K562 (cell line): ENCODE data around the gene RAB6B. TPM values are rescaled to one million over a fixed set of nuclear protein-coding genes. Genes with fewer than 3 reads are reported as not detected.
A peak's percentile ranks its signal among the peaks of the same experiment; 100 is the strongest.

Experiments
- ADNP ChIP-seq: fragments of 200-800 bp; sonication (Bioruptor generic); IDR thresholded peaks from 2 replicates; pipeline ENCODE4 v1.6.1; 2016; ENCODE audit warnings: missing genetic modification characterization, missing compliant biosample characterization
- ATF7 ChIP-seq: fragments of 450-650 bp; IDR thresholded peaks from 2 replicates; pipeline ENCODE4 v1.7.1; 2014; ENCODE audit warnings: mild to moderate bottlenecking, moderate library complexity
- BRD9 ChIP-seq: fragments of 450-650 bp; IDR thresholded peaks from 2 replicates; pipeline ENCODE4 v1.6.1; 2018; ENCODE audit warnings: low read depth; ENCODE audit not compliant: partially characterized antibody
- CHD2 ChIP-seq: IDR thresholded peaks from 2 replicates; pipeline ENCODE4 v1.6.1; 2011; ENCODE audit warnings: low read depth, low read length
- DMBX1 ChIP-seq: fragments of 250-450 bp; sonication (Bioruptor Pico); IDR thresholded peaks from 2 replicates; pipeline ENCODE4 v1.8.0; 2022; ENCODE audit warnings: inconsistent platforms, mild to moderate bottlenecking, moderate library complexity, borderline replicate concordance
- ELF2 ChIP-seq: fragments of 250-450 bp; sonication (Bioruptor Pico); IDR thresholded peaks from 2 replicates; pipeline ENCODE4 v1.5.0; 2021; ENCODE audit warnings: mild to moderate bottlenecking
- GATA2 ChIP-seq: sonication (generic); formaldehyde crosslinking; IDR thresholded peaks from 2 replicates; pipeline ENCODE4 v1.4.0; 2020; ENCODE audit warnings: mild to moderate bottlenecking, missing genetic modification reagents
- HDAC8 ChIP-seq: fragments of 450-650 bp; IDR thresholded peaks from 2 replicates; pipeline ENCODE4 v1.6.1; 2016; ENCODE audit warnings: mild to moderate bottlenecking, missing genetic modification characterization, moderate library complexity, missing compliant biosample characterization
- LCOR ChIP-seq: sonication (generic); formaldehyde crosslinking; IDR thresholded peaks from 2 replicates; pipeline ENCODE4 v1.8.0; 2022; ENCODE audit warnings: mild to moderate bottlenecking, missing genetic modification reagents
- NCOA4 ChIP-seq: fragments of 450-650 bp; IDR thresholded peaks from 2 replicates; pipeline ENCODE4 v1.6.1; 2018; ENCODE audit warnings: mild to moderate bottlenecking; ENCODE audit not compliant: partially characterized antibody
- NR2C1 ChIP-seq, 2 experiments: fragments of 450-650 bp; IDR thresholded peaks; 2 replicates each; pipeline ENCODE4 v1.6.1; 2017; ENCODE audit warnings: mild to moderate bottlenecking in 2 of 2, antibody characterized with exemption in 1 of 2, inconsistent platforms in 1 of 2, missing compliant biosample characterization in 1 of 2, missing genetic modification characterization in 1 of 2
- PCBP2 ChIP-seq: fragments of 200-400 bp; formaldehyde crosslinking; IDR thresholded peaks from 2 replicates; pipeline ENCODE4 v1.6.1; 2018; ENCODE audit warnings: low read length, low read depth, mild to moderate bottlenecking, moderate library complexity; ENCODE audit not compliant: poor library complexity, severe bottlenecking
- PHF8 ChIP-seq: fragments of 200-600 bp; sonication (generic); IDR thresholded peaks from 2 replicates; pipeline ENCODE4 v1.6.1; 2012; ENCODE audit warnings: mixed run types, mild to moderate bottlenecking, inconsistent platforms, low read length, moderate library complexity, borderline replicate concordance
- PHTF2 ChIP-seq: fragments of 250-450 bp; sonication (Bioruptor Pico); IDR thresholded peaks from 2 replicates; pipeline ENCODE4 v1.5.0; 2021; ENCODE audit warnings: mild to moderate bottlenecking
- POLR2G ChIP-seq: fragments of 200-400 bp; formaldehyde crosslinking; IDR thresholded peaks from 2 replicates; pipeline ENCODE4 v1.6.1; 2017; ENCODE audit warnings: low read depth, mild to moderate bottlenecking, antibody characterized with exemption, low read length, moderate library complexity
- POLR2H ChIP-seq: IDR thresholded peaks from 2 replicates; pipeline ENCODE4 v1.6.1; 2016; ENCODE audit warnings: missing genetic modification characterization, low read depth, mild to moderate bottlenecking, control low read depth, missing compliant biosample characterization, moderate library complexity
- PPARD ChIP-seq: fragments of 250-450 bp; sonication (Bioruptor Pico); IDR thresholded peaks from 2 replicates; pipeline ENCODE4 v1.8.0; 2022; ENCODE audit warnings: inconsistent platforms, mild to moderate bottlenecking, moderate library complexity
- RBBP5 ChIP-seq: fragments of 200-600 bp; sonication (generic); IDR thresholded peaks from 2 replicates; pipeline ENCODE4 v1.6.1; 2012; ENCODE audit warnings: borderline replicate concordance, mild to moderate bottlenecking, low read length, control low read depth, inconsistent platforms; ENCODE audit not compliant: insufficient read depth, poor library complexity, severe bottlenecking
- SETDB1 ChIP-seq: IDR thresholded peaks from one replicate; pipeline ENCODE4 v1.6.1; 2012; ENCODE audit warnings: low read length, control low read depth, inconsistent platforms
- SLC30A9 ChIP-seq: fragments of 250-450 bp; sonication (Bioruptor Pico); IDR thresholded peaks from 2 replicates; pipeline ENCODE4 v1.8.0; 2022; ENCODE audit warnings: mild to moderate bottlenecking, moderate library complexity
- TCF7 ChIP-seq: sonication (generic); IDR thresholded peaks from 2 replicates; pipeline ENCODE4 v1.6.1; 2016; ENCODE audit warnings: antibody characterized with exemption, borderline replicate concordance
- TEAD4 ChIP-seq, 2 experiments: sonication (generic) in 1 of 2; formaldehyde crosslinking in 1 of 2; IDR thresholded peaks; 2 replicates each; pipeline versions ENCODE4 v1.6.1 to v1.8.0; 2012 to 2022; ENCODE audit warnings: borderline replicate concordance in 1 of 2, inconsistent platforms in 1 of 2, low read length in 1 of 2, mild to moderate bottlenecking in 1 of 2, missing genetic modification reagents in 1 of 2
- TRIM28 ChIP-seq: fragments of 450-650 bp; IDR thresholded peaks from 2 replicates; pipeline ENCODE4 v1.6.1; 2017
- ZNF232 ChIP-seq: sonication (generic); formaldehyde crosslinking; IDR thresholded peaks from 2 replicates; pipeline ENCODE4 v1.8.0; 2022; ENCODE audit warnings: mild to moderate bottlenecking, missing genetic modification reagents
- ZNF316 ChIP-seq: fragments of 450-650 bp; IDR thresholded peaks from 2 replicates; pipeline ENCODE4 v1.6.1; 2016
- polyA plus RNA-seq, 8 experiments: library from polyadenylated mRNA; depleted of rRNA in 4 of 8; stranded (reverse) in 5 of 8; unstranded in 3 of 8; fragments of >200 nt; fragmentation: Nextera tagmentation in 2 of 8; fragmentation: Illumina TruSeq in 1 of 8; extraction: Ambion mirVana in 2 of 8; extraction: Trizol in 1 of 8; gene quantifications; 2 replicates each; pipeline versions ENCODE4 v1.2.1 to v1.2.3, GENCODE V29; 2011 to 2014; ENCODE audit warnings: inconsistent platforms in 1 of 8, missing spikeins in 1 of 8
- total RNA-seq, 7 experiments: library from RNA; depleted of rRNA in 6 of 7; stranded (reverse); fragments of >200 nt in 6 of 7; fragmentation: Illumina TruSeq in 2 of 7; extraction: Trizol in 2 of 7; gene quantifications; 2 replicates each; pipeline versions ENCODE4 v1.2.1 to v1.2.3, GENCODE V29; 2011 to 2021; ENCODE audit warnings: low replicate concordance in 1 of 7
- TF ChIP-seq, protein P1 (sequence below): fragments of 450-650 bp; IDR thresholded peaks from 2 replicates; pipeline ENCODE4 v1.6.1; 2016; ENCODE audit warnings: missing biosample characterization, missing genetic modification characterization
- TF ChIP-seq, protein P2 (sequence below): sonication (generic); formaldehyde crosslinking; IDR thresholded peaks from 2 replicates; pipeline ENCODE4 v1.8.1; 2023; ENCODE audit warnings: mild to moderate bottlenecking, missing genetic modification reagents
- TF ChIP-seq, protein P3 (sequence below): conservative IDR thresholded peaks from 2 replicates; pipeline ENCODE4 v1.6.1; 2011; ENCODE audit warnings: low read depth, mild to moderate bottlenecking, low read length; ENCODE audit not compliant: control insufficient read depth

The RAB6B gene
- total and polyA plus RNA-seq, 9 of the 15 experiments (the other 6 are each of a cell fraction or from before 2014, with no cell fraction given): 0.60 to 18.1 (median 1.5) TPM

DNA sequence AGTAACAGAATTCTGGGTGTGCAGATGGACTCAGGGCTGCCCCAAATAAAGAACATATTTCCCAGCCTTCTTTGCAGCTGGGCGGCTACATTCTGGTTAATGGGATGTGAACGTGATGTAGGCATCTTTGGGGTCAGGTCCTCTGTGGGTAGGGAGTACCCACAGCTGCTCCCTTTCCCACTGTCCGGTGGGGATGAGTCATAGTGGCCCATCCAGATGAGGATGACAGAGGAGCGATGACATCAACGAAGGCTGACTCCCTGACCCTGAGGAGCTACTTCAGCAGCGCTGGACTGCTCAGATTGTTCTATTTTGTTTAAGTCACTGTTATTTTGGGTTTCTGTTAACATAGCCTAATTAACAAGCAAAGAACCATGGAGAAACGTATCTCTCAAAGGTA, 52.0 kb downstream of the RAB6B start (continued):
- TF ChIP-seq TEAD4 (IDR thresholded peaks at IDR 0.05; ENCODE audit: low read length) (no peak), TEAD4 (CRISPR knock-in tag; IDR thresholded peaks at IDR 0.05; ENCODE audit: borderline replicate concordance) (no peak), SETDB1 (no peak), PHF8 (no peak), GATA2 (CRISPR knock-in tag) (no peak), POLR2H (no peak), POLR2G (no peak), CHD2 (no peak), DMBX1 (no peak), ADNP (tag) (no peak), ELF2 (CRISPR knock-in tag) (no peak), RBBP5 (no peak), NCOA4 (no peak), ZNF232 (CRISPR knock-in tag) (no peak), TRIM28 (no peak), PCBP2 (no peak), PHTF2 (no peak), ZNF316 (no peak), LCOR (CRISPR knock-in tag) (no peak), ATF7 (peak; percentile 76; the same call in 1 of the 2 replicates), HDAC8 (tag) (no peak), BRD9 (no peak), PPARD (no peak), SLC30A9 (no peak), TCF7 (no peak), NR2C1 (IDR thresholded peaks at IDR 0.05) (no peak), NR2C1 (tag; IDR thresholded peaks at IDR 0.05) (no peak)
- TF ChIP-seq, protein P1, sequence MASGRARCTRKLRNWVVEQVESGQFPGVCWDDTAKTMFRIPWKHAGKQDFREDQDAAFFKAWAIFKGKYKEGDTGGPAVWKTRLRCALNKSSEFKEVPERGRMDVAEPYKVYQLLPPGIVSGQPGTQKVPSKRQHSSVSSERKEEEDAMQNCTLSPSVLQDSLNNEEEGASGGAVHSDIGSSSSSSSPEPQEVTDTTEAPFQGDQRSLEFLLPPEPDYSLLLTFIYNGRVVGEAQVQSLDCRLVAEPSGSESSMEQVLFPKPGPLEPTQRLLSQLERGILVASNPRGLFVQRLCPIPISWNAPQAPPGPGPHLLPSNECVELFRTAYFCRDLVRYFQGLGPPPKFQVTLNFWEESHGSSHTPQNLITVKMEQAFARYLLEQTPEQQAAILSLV (tag): no peak
- TF ChIP-seq, protein P2, sequence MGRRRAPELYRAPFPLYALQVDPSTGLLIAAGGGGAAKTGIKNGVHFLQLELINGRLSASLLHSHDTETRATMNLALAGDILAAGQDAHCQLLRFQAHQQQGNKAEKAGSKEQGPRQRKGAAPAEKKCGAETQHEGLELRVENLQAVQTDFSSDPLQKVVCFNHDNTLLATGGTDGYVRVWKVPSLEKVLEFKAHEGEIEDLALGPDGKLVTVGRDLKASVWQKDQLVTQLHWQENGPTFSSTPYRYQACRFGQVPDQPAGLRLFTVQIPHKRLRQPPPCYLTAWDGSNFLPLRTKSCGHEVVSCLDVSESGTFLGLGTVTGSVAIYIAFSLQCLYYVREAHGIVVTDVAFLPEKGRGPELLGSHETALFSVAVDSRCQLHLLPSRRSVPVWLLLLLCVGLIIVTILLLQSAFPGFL (CRISPR knock-in tag): no peak
- TF ChIP-seq, protein P3, sequence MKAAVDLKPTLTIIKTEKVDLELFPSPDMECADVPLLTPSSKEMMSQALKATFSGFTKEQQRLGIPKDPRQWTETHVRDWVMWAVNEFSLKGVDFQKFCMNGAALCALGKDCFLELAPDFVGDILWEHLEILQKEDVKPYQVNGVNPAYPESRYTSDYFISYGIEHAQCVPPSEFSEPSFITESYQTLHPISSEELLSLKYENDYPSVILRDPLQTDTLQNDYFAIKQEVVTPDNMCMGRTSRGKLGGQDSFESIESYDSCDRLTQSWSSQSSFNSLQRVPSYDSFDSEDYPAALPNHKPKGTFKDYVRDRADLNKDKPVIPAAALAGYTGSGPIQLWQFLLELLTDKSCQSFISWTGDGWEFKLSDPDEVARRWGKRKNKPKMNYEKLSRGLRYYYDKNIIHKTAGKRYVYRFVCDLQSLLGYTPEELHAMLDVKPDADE: no peak
